Mucosa of descending colon (tissue), 3 donors: ENCODE data around the gene POP4. TPM values are rescaled to one million over a fixed set of nuclear protein-coding genes. Genes with fewer than 3 reads are reported as not detected.

Experiments used
- ATAC-seq: fragments of 200-7000 bp; cut with Tn5 transposase; one replicate; pipeline ENCODE4 v1.9.1; 2020; ENCODE audit warnings: mild to moderate bottlenecking, moderate library complexity
- DNase-seq, 3 donors: peaks; one replicate each; pipeline ENCODE4 v3.0.0-alpha.2; 2020
- H3K36me3 ChIP-seq: fragments of 200-600 bp; one replicate; pipeline ENCODE4 v1.8.0; 2021; ENCODE audit warnings: low read depth, mild to moderate bottlenecking
- H3K4me1 ChIP-seq: fragments of 200-600 bp; one replicate; pipeline ENCODE4 v1.8.0; 2021; ENCODE audit warnings: low read depth, mild to moderate bottlenecking
- H3K4me3 ChIP-seq: fragments of 200-600 bp; one replicate; pipeline ENCODE4 v1.8.0; 2021; ENCODE audit warnings: mild to moderate bottlenecking
- H3K9me3 ChIP-seq: fragments of 200-600 bp; one replicate; pipeline ENCODE4 v1.8.0; 2021; ENCODE audit warnings: mild to moderate bottlenecking
- CTCF ChIP-seq: fragments of 200-600 bp; IDR thresholded peaks from one replicate; pipeline ENCODE4 v1.8.0; 2022; ENCODE audit warnings: antibody characterized with exemption, mild to moderate bottlenecking
- intact Hi-C, 2 donors: fragments of 100-400 bp; cut with DNase I in 1 of 2; cut with micrococcal nuclease in 1 of 2; formaldehyde crosslinking; loops; one replicate each; pipeline versions ENCODE4 v1.11.0 to v1.11.1; 2022; cut with DNase I, micrococcal nuclease
- total RNA-seq, 3 donors: library from RNA; stranded (reverse); fragmentation: NEBNext Ultra II Directional in 2 of 3; extraction: Animal tissue kit (Norgen Biotek cat#: 25700) in 2 of 3; gene quantifications; one replicate each; pipeline versions ENCODE4 v1.2.1 to v1.2.4, GENCODE V29; 2021 to 2023
- donor health status: DM: no; HTN: no; CAD: no; lungs with moderate emphysema.
- donor health status: DM: no; HTN: no; CAD: no.
- donor health status: DM: no; HTN: yes; CAD: no.

Gene POP4
- total RNA-seq, 3 donors from 2014 or later, result 53.1 to 67.1 (median 65.6) TPM

GRCh38 chr19:29574510-29574909, 31.6 kb upstream of the POP4 start:
- intact Hi-C loops, result no loop called here
- DNase-seq (no peak), ATAC-seq (no peak)
- TF ChIP-seq CTCF, result no peak
- H3K4me3 ChIP-seq, result no peak overlapping the region
- no peaks in the 10 kb centered on the region for H3K9me3 ChIP-seq
- H3K4me1 ChIP-seq, result no peaks in the 10 kb centered on the region
- H3K36me3 ChIP-seq, result no peaks in the 10 kb centered on the region

- Histone ChIP-seq H3K36me3 (no peaks in the 10 kb centered on the region), H3K4me3 (no peak overlapping the region), H3K4me1 (no peaks in the 10 kb centered on the region), H3K9me3 (no peaks in the 10 kb centered on the region)
- intact Hi-C loops, result no loop called here
- ATAC-seq (no peak), DNase-seq (no peak)
- TF ChIP-seq CTCF, result no peak
These were observed 30.0 kb upstream of the POP4 start for GRCh38 chr19:29576046-29576606.

- ATAC-seq (no peak), DNase-seq (no peak)
- Histone ChIP-seq H3K9me3 (no peaks in the 10 kb centered on the region), H3K36me3 (no peaks in the 10 kb centered on the region), H3K4me1 (no peaks in the 10 kb centered on the region), H3K4me3 (no peak overlapping the region)
- no peak for TF ChIP-seq CTCF
- intact Hi-C loops, result no loop called here
These were observed 29.1 kb upstream of the POP4 start for GRCh38 chr19:29576761-29577648.

GRCh38 chr19:29577649-29577963, 28.5 kb upstream of the POP4 start:
- no peaks in the 10 kb centered on the region for H3K4me1 ChIP-seq
- no peak for DNase-seq
- H3K36me3 ChIP-seq, result no peaks in the 10 kb centered on the region
- TF ChIP-seq CTCF, result no peak
- no peaks in the 10 kb centered on the region for H3K9me3 ChIP-seq
- no peak overlapping the region for H3K4me3 ChIP-seq
- intact Hi-C loops, result no loop called here
- ATAC-seq, result no peak

GRCh38 chr19:29578349-29578748, 27.7 kb upstream of the POP4 start:
- no peaks in the 10 kb centered on the region for H3K4me1 ChIP-seq
- no peak overlapping the region for H3K4me3 ChIP-seq
- no peaks in the 10 kb centered on the region for H3K9me3 ChIP-seq
- intact Hi-C loops, result no loop called here
- DNase-seq (no peak), ATAC-seq (no peak)
- no peaks in the 10 kb centered on the region for H3K36me3 ChIP-seq
- no peak for TF ChIP-seq CTCF
